GM23248 (cell line): Measurements from ENCODE around the gene CCDC39.

Experiments used
- EZH2 ChIP-seq: fragments of 200-600 bp; sonication (generic); IDR thresholded peaks from 2 replicates; pipeline ENCODE4 v1.6.1; 2018; ENCODE audit warnings: antibody characterized with exemption, mild to moderate bottlenecking; ENCODE audit not compliant: insufficient read depth, poor library complexity, severe bottlenecking
- EZH2phosphoT487 ChIP-seq: fragments of 200-600 bp; sonication (generic); IDR thresholded peaks from 2 replicates; pipeline ENCODE4 v1.6.1; 2018; ENCODE audit warnings: antibody characterized with exemption, moderate library complexity, mild to moderate bottlenecking, low read depth; ENCODE audit not compliant: insufficient read depth

GRCh38 chr3:180630371-180630770 lies 48.9 kb downstream of the CCDC39 start:
- TF ChIP-seq EZH2, result no peak
- TF ChIP-seq EZH2phosphoT487, result no peak
